Ascending aorta (tissue), 2 donors: Measurements from ENCODE around the gene PLCG1. TPM values are rescaled to one million over a fixed set of nuclear protein-coding genes. Genes with fewer than 3 reads are reported as not detected.

ENCODE experiments used
- DNase-seq, 2 donors: peaks; one replicate each; pipeline ENCODE4 v3.0.0-alpha.2; 2019; ENCODE audit warnings: low spot score in 2 of 2
- H3K27ac ChIP-seq, 2 donors: fragments of 200-600 bp; sonication (generic); one replicate each; pipeline ENCODE4 v1.5.1; 2016 to 2017; ENCODE audit warnings: mild to moderate bottlenecking in 1 of 2
- H3K27me3 ChIP-seq: fragments of 200-600 bp; sonication (generic); one replicate; pipeline ENCODE4 v1.5.1; 2017
- H3K36me3 ChIP-seq, 2 donors: fragments of 200-600 bp; sonication (generic); one replicate each; pipeline ENCODE4 v1.5.1; 2016
- H3K4me1 ChIP-seq, 2 donors: fragments of 200-600 bp; sonication (generic); one replicate each; pipeline ENCODE4 v1.5.1; 2016 to 2017; ENCODE audit warnings: mild to moderate bottlenecking in 1 of 2
- H3K4me3 ChIP-seq, 2 donors: fragments of 200-600 bp; sonication (generic); one replicate each; pipeline ENCODE4 v1.5.1; 2016 to 2017; ENCODE audit warnings: mild to moderate bottlenecking in 1 of 2
- H3K9me3 ChIP-seq, 2 donors: fragments of 200-600 bp; sonication (generic); one replicate each; pipeline ENCODE4 v1.5.1; 2016
- intact Hi-C: fragments of 100-400 bp; cut with DNase I; formaldehyde crosslinking; loops from one replicate; pipeline ENCODE4 v1.15.1; 2023
- total RNA-seq: library from RNA; depleted of rRNA; stranded (reverse); fragments of >200 nt; gene quantifications from one replicate; pipeline ENCODE4 v1.1.0, GENCODE V29; 2016
- TF ChIP-seq, protein P1 (sequence below), 3 experiments: fragments of 200-600 bp in 2 of 3; fragments of 450-650 bp in 1 of 3; sonication (generic) in 2 of 3; IDR thresholded peaks; one replicate each; pipeline ENCODE4 v1.5.1; 2016 to 2019; ENCODE audit warnings: antibody characterized with exemption in 3 of 3, mild to moderate bottlenecking in 1 of 3, moderate library complexity in 1 of 3

PLCG1 gene
- total RNA-seq, 1 donor from 2014 or later, result 168 TPM

DNA sequence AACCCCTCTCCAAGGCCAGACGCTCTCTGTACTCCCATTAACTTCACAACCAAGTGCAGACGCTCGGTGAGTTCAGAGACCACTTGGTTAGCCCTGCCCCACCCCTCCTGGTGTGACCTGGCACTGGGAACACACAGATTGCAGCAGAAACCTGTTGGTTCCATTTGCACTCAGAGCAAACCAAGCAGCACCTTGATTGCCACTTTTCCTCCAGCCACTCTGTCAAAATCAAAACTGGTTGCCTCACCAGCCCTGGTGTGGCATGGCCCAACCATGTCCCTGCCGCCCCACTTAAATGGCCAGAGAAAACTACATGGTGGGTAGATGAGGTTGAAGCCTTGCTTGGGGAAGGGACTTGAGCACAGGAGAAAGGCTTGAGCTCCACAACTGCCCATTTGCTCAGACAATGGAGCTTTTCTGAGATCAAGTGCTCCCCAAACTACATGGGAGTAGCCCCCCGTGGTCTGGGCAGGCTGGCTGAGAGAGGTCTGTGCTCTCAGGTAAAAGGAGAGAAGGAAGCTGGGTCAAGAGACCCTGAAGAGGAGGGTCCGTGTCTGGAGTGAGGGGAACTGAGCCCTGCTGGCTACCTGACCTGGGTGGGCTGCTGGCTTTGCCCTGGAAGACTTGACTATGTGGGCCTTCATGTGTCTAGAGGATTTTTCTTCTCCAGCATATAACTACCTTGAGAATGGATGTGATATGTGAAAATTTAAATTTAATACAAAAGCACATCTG lies 43.4 kb downstream of the PLCG1 start:
- peaks cover 8 to 14% of the 10 kb centered on the region in 2 donors for H3K36me3 ChIP-seq
- intact Hi-C loops, result no loop called here
- H3K27ac ChIP-seq, result peak overlapping the region; percentile 82 to 83
- DNase-seq, result peak in 1 of 2 donors; percentile 60
- no peak overlapping the region for H3K4me3 ChIP-seq
- no peaks in the 10 kb centered on the region for H3K9me3 ChIP-seq
- no peaks in the 10 kb centered on the region for H3K27me3 ChIP-seq
- peaks cover 15 to 33% of the 10 kb centered on the region in 2 donors for H3K4me1 ChIP-seq
- TF ChIP-seq, protein P1, sequence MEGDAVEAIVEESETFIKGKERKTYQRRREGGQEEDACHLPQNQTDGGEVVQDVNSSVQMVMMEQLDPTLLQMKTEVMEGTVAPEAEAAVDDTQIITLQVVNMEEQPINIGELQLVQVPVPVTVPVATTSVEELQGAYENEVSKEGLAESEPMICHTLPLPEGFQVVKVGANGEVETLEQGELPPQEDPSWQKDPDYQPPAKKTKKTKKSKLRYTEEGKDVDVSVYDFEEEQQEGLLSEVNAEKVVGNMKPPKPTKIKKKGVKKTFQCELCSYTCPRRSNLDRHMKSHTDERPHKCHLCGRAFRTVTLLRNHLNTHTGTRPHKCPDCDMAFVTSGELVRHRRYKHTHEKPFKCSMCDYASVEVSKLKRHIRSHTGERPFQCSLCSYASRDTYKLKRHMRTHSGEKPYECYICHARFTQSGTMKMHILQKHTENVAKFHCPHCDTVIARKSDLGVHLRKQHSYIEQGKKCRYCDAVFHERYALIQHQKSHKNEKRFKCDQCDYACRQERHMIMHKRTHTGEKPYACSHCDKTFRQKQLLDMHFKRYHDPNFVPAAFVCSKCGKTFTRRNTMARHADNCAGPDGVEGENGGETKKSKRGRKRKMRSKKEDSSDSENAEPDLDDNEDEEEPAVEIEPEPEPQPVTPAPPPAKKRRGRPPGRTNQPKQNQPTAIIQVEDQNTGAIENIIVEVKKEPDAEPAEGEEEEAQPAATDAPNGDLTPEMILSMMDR (IDR thresholded peaks at IDR 0.05), result no peak

DNA sequence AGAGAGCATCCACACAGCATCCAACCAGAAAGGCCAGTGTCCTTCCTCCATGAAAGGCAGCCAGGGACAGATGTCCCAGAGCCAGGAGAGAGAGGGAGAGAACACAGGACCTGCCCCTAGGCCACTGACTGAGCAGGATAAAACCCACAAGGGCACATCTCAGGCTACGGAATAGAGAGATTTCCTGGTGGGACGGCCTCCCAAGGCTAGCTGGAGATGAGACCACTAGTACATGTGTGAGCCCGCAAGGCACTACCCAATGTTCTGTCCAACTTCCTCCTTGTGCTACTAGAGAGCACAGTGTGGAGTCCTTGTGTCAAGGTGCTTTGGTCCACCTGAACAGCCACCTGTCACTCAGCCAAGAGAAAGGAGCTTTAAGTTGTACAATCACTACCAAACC lies 44.2 kb downstream of the PLCG1 start:
- DNase-seq, result peak in 1 of 2 donors; percentile 58
- Histone ChIP-seq H3K4me1 (peaks cover 10 to 26% of the 10 kb centered on the region in 2 donors), H3K27ac (no peak overlapping the region)

GRCh38 chr20:41182296-41183212 lies 45.2 kb downstream of the PLCG1 start:
- Histone ChIP-seq H3K36me3 (peaks cover 8 to 14% of the 10 kb centered on the region in 2 donors), H3K27me3 (no peaks in the 10 kb centered on the region), H3K27ac (no peak overlapping the region), H3K4me3 (no peak overlapping the region), H3K4me1 (peaks cover 9 to 17% of the 10 kb centered on the region in 2 donors), H3K9me3 (no peaks in the 10 kb centered on the region)
- peak in 1 of 2 donors; percentile 56 for DNase-seq
- TF ChIP-seq, protein P1 (IDR thresholded peaks at IDR 0.05), result no peak
- intact Hi-C loops, result no loop called here

More for the DNA sequence above, 44.2 kb downstream of the PLCG1 start:
- no peaks in the 10 kb centered on the region for H3K27me3 ChIP-seq
- peaks cover 8 to 14% of the 10 kb centered on the region in 2 donors for H3K36me3 ChIP-seq
- TF ChIP-seq, protein P1 (IDR thresholded peaks at IDR 0.05), result no peak
- no peak overlapping the region for H3K4me3 ChIP-seq
- intact Hi-C loops, result no loop called here
- H3K9me3 ChIP-seq, result no peaks in the 10 kb centered on the region

- intact Hi-C loops, result no loop called here
- no peak for DNase-seq
- TF ChIP-seq, protein P1 (IDR thresholded peaks at IDR 0.05), result no peak
- Histone ChIP-seq H3K36me3 (peaks cover 8 to 14% of the 10 kb centered on the region in 2 donors), H3K4me3 (no peak overlapping the region), H3K27me3 (no peaks in the 10 kb centered on the region), H3K4me1 (peaks cover 9% of the 10 kb centered on the region in 2 donors), H3K27ac (no peak overlapping the region), H3K9me3 (no peaks in the 10 kb centered on the region)
Observed at GRCh38 chr20:41183391-41183790, 46.0 kb downstream of the PLCG1 start.

- Histone ChIP-seq H3K27ac (no peak overlapping the region), H3K4me3 (no peak overlapping the region), H3K9me3 (no peaks in the 10 kb centered on the region), H3K27me3 (no peaks in the 10 kb centered on the region), H3K4me1 (peaks cover 4 to 5% of the 10 kb centered on the region in 2 donors), H3K36me3 (peaks cover 8 to 14% of the 10 kb centered on the region in 2 donors)
- TF ChIP-seq, protein P1 (IDR thresholded peaks at IDR 0.05), result no peak
- DNase-seq, result no peak
- intact Hi-C loops, result no loop called here
Observed at GRCh38 chr20:41183831-41184230, 46.5 kb downstream of the PLCG1 start.
